SJCRH30 (cell line): ENCODE measurements around the gene MAST2. TPM values are rescaled to one million over a fixed set of nuclear protein-coding genes. Genes with fewer than 3 reads are reported as not detected.
"Not testable (repeated sequence)": the region's sequence is repeated elsewhere in the genome, so short reads cannot be mapped to it uniquely, and the experiment has no call there.

Experiments
- DNase-seq, 2 experiments: peaks; one replicate each; pipeline ENCODE4 v3.0.0-alpha.2; 2015 to 2020
- H3K27ac ChIP-seq: fragments of 250-450 bp; sonication (Bioruptor Pico); 2 replicates; pipeline ENCODE4 v1.5.1; 2020; ENCODE audit warnings: mild to moderate bottlenecking, moderate library complexity
- H3K27me3 ChIP-seq: fragments of 250-450 bp; sonication (Bioruptor Pico); 2 replicates; pipeline ENCODE4 v1.5.1; 2020; ENCODE audit warnings: mild to moderate bottlenecking, moderate library complexity
- H3K36me3 ChIP-seq: fragments of 250-450 bp; sonication (Bioruptor Pico); 2 replicates; pipeline ENCODE4 v1.5.1; 2020; ENCODE audit warnings: mild to moderate bottlenecking, moderate library complexity
- H3K4me1 ChIP-seq: fragments of 250-450 bp; sonication (Bioruptor Pico); 2 replicates; pipeline ENCODE4 v1.5.1; 2020; ENCODE audit warnings: mild to moderate bottlenecking, moderate library complexity
- H3K4me3 ChIP-seq: fragments of 250-450 bp; sonication (Bioruptor Pico); 2 replicates; pipeline ENCODE4 v1.5.1; 2020; ENCODE audit warnings: mild to moderate bottlenecking, moderate library complexity
- H3K9me3 ChIP-seq: fragments of 250-450 bp; sonication (Bioruptor Pico); replicated peaks from 2 replicates; pipeline ENCODE4 v1.5.1; 2020; ENCODE audit warnings: mild to moderate bottlenecking, moderate library complexity
- total RNA-seq: library from RNA; depleted of rRNA; stranded (reverse); fragments of >200 nt; shearing (Covaris generic); gene quantifications from 2 replicates; pipeline ENCODE4 v1.2.3, GENCODE V29; 2014

MAST2 gene
- total RNA-seq, 1 experiment from 2014 or later, result 46.5 TPM

DNA sequence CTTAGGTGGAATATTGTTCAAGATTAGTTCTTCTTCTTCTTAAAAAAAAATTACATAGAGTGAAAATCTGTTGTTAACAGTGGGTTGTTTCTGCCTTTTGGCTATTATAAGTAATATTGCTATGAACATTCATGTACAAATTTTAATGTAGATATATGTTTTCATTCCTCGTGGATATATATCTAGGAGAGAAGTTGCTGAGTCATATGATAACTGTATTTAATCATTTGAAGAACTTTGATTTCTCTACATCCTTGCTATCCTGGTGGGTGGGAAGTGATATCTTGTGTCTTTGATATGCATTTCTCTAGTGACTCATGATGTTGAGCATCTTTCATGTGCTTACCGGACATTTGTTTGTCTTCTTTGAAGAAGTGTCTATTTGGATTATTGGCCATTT is 29.9 kb downstream of the MAST2 start:
- DNase-seq, result no peak
- Histone ChIP-seq H3K4me3 (no peak overlapping the region), H3K27me3 (no peaks in the 10 kb centered on the region), H3K36me3 (peaks cover 32% of the 10 kb centered on the region), H3K27ac (no peak overlapping the region), H3K9me3 (no peaks in the 10 kb centered on the region), H3K4me1 (no peaks in the 10 kb centered on the region)

- H3K9me3 ChIP-seq, result no peaks in the 10 kb centered on the region
- no peaks in the 10 kb centered on the region for H3K27me3 ChIP-seq
- H3K27ac ChIP-seq, result no peak overlapping the region
- DNase-seq, result no peak
- H3K4me1 ChIP-seq, result no peaks in the 10 kb centered on the region
- no peak overlapping the region for H3K4me3 ChIP-seq
- peaks cover 30% of the 10 kb centered on the region for H3K36me3 ChIP-seq
Observed at GRCh38 chr1:45834689-45835088, 31.3 kb downstream of the MAST2 start.

DNA sequence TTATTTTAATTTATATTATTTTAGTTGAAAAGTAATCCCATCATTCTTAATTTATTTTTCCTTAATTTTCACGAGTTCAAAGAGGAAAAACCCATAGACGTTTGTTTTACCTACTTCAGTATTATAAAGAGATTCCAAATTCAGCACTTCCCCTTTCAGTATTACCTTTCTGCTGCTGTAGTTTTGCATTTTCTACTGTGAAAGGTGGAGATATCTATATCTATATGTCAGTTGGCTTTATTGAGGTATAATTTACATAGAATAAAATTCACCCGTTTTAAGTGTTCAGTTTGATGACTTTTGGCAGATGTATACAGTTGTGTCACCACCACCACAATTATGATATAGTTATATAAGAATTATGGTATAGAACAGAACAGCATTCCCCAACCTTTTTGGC is 33.0 kb downstream of the MAST2 start:
- no peak overlapping the region for H3K27ac ChIP-seq
- H3K4me3 ChIP-seq, result no peak overlapping the region
- no peak for DNase-seq
- peaks cover 24% of the 10 kb centered on the region for H3K36me3 ChIP-seq
- no peaks in the 10 kb centered on the region for H3K27me3 ChIP-seq
- H3K4me1 ChIP-seq, result no peaks in the 10 kb centered on the region
- H3K9me3 ChIP-seq, result no peaks in the 10 kb centered on the region

GRCh38 chr1:45836861-45837260 is 33.4 kb downstream of the MAST2 start:
- H3K27ac ChIP-seq, H3K9me3 ChIP-seq, DNase-seq, H3K4me3 ChIP-seq, H3K4me1 ChIP-seq, H3K27me3 ChIP-seq: not testable (repeated sequence)
- H3K36me3 ChIP-seq, result peaks cover 22% of the 10 kb centered on the region

DNA sequence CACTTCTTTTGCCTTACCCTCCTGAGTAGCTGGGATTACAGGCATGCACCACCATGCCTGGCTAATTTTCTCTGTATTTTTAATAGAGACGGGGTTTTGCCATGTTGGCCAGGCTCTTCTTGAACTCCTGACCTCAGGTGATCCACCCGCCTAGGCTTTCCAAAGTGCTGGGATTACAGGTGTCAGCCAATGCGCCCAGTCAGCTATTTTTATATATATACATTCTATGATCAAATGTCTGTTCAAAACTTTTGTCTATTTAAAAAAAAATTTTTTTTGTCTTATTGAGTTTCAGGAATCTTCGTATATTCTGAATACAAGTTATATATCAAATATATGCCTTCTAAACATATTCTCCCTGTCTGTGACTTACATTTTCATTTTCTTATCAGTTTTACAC is 34.9 kb downstream of the MAST2 start:
- not testable (repeated sequence) for H3K9me3 ChIP-seq, H3K27ac ChIP-seq, H3K4me1 ChIP-seq, H3K4me3 ChIP-seq, H3K27me3 ChIP-seq, DNase-seq
- peaks cover 12% of the 10 kb centered on the region for H3K36me3 ChIP-seq

- no peak for DNase-seq
- Histone ChIP-seq H3K4me3 (no peak overlapping the region), H3K4me1 (no peaks in the 10 kb centered on the region), H3K36me3 (peaks cover 8% of the 10 kb centered on the region), H3K27ac (no peak overlapping the region), H3K9me3 (no peaks in the 10 kb centered on the region), H3K27me3 (no peaks in the 10 kb centered on the region)
Observed at GRCh38 chr1:45840704-45841103, 37.3 kb downstream of the MAST2 start.

GRCh38 chr1:45842786-45843185 is 39.4 kb downstream of the MAST2 start:
- peaks cover 4% of the 10 kb centered on the region; the same call in 1 of the 2 replicates for H3K36me3 ChIP-seq
- H3K4me1 ChIP-seq, result no peaks in the 10 kb centered on the region
- H3K9me3 ChIP-seq, result no peaks in the 10 kb centered on the region
- no peak overlapping the region for H3K4me3 ChIP-seq
- no peak overlapping the region for H3K27ac ChIP-seq
- no peak for DNase-seq
- H3K27me3 ChIP-seq, result no peaks in the 10 kb centered on the region

GRCh38 chr1:45843474-45843905 is 40.1 kb downstream of the MAST2 start:
- H3K27ac ChIP-seq, result no peak overlapping the region
- H3K4me3 ChIP-seq, result no peak overlapping the region
- no peak for DNase-seq
- H3K36me3 ChIP-seq, result peaks cover 4% of the 10 kb centered on the region; the same call in 1 of the 2 replicates
- H3K27me3 ChIP-seq, result no peaks in the 10 kb centered on the region
- no peaks in the 10 kb centered on the region for H3K9me3 ChIP-seq
- H3K4me1 ChIP-seq, result no peaks in the 10 kb centered on the region

DNA sequence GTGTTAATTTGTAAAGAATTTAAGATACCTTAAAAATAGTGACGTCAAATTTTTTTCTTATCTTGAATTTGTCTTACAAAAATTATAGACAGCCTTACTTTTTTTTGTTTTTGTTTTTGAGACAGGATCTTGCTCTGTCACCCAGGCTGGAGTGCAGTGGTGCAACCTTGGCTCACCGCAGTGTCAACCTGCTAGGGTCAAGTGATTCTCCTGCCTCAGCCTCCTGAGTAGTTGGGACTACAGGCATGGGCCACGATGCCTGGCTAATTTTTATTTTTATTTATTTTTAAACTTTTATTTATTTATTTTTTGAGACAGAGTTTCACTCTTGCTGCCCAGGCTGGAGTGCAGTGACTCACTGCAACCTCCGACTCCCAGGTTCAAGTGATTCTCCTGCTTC is 40.6 kb downstream of the MAST2 start:
- H3K27me3 ChIP-seq, H3K27ac ChIP-seq, H3K4me3 ChIP-seq, H3K9me3 ChIP-seq, DNase-seq, H3K4me1 ChIP-seq, H3K36me3 ChIP-seq: not testable (repeated sequence)

DNA sequence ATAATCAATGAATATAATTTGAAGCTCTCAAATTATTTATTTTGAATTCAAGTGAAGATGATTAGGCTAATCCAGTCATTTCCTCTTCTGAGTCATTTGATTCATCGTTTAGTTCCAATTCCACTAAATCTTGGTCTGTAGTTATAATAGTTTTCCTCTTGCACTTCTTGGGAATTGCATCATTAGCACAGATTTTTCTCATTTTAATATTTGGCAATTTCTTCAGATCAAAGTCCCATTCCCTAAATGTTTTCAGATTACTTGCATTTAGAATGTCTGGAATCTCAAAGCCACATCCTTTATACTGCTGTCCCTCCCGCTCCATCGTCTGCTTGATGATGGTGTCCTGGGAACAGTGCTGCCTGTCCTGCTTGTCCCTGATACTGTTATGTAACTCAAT is 43.5 kb downstream of the MAST2 start:
- no peak overlapping the region for H3K27ac ChIP-seq
- no peak for DNase-seq

GRCh38 chr1:45848097-45848496 is 44.7 kb downstream of the MAST2 start:
- H3K27me3 ChIP-seq, result no peaks in the 10 kb centered on the region
- H3K36me3 ChIP-seq, result peaks cover 4% of the 10 kb centered on the region; the same call in 1 of the 2 replicates
- H3K4me1 ChIP-seq, result no peaks in the 10 kb centered on the region
- H3K4me3 ChIP-seq, result no peak overlapping the region
- peaks cover 4% of the 10 kb centered on the region for H3K9me3 ChIP-seq
- no peak overlapping the region for H3K27ac ChIP-seq
- no peak for DNase-seq

More for the DNA sequence above, 43.5 kb downstream of the MAST2 start:
- no peaks in the 10 kb centered on the region for H3K4me1 ChIP-seq
- H3K36me3 ChIP-seq, result peaks cover 4% of the 10 kb centered on the region; the same call in 1 of the 2 replicates
- H3K9me3 ChIP-seq, result peaks cover 4% of the 10 kb centered on the region
- no peaks in the 10 kb centered on the region for H3K27me3 ChIP-seq
- no peak overlapping the region for H3K4me3 ChIP-seq

- Histone ChIP-seq H3K27ac (no peak overlapping the region), H3K27me3 (no peaks in the 10 kb centered on the region)
- no peak for DNase-seq
Observed at GRCh38 chr1:45848714-45849113, 45.3 kb downstream of the MAST2 start.

GRCh38 chr1:45850017-45850416 is 46.6 kb downstream of the MAST2 start:
- H3K27me3 ChIP-seq, result no peaks in the 10 kb centered on the region
- no peaks in the 10 kb centered on the region for H3K4me1 ChIP-seq
- DNase-seq, result no peak
- no peak overlapping the region for H3K4me3 ChIP-seq
- no peak overlapping the region for H3K27ac ChIP-seq
- peaks cover 4% of the 10 kb centered on the region; the same call in 1 of the 2 replicates for H3K36me3 ChIP-seq
- peaks cover 4% of the 10 kb centered on the region for H3K9me3 ChIP-seq

More at GRCh38 chr1:45848714-45849113, 45.3 kb downstream of the MAST2 start:
- Histone ChIP-seq H3K4me3 (no peak overlapping the region), H3K9me3 (peaks cover 4% of the 10 kb centered on the region), H3K36me3 (peaks cover 4% of the 10 kb centered on the region; the same call in 1 of the 2 replicates), H3K4me1 (no peaks in the 10 kb centered on the region)

GRCh38 chr1:45854724-45855123 is 51.3 kb downstream of the MAST2 start:
- no peak overlapping the region for H3K27ac ChIP-seq
- H3K9me3 ChIP-seq, result peaks cover 4% of the 10 kb centered on the region
- H3K4me3 ChIP-seq, result no peak overlapping the region
- no peak for DNase-seq
- no peaks in the 10 kb centered on the region for H3K27me3 ChIP-seq
- H3K4me1 ChIP-seq, result no peaks in the 10 kb centered on the region
- 0 out of 2 replicates have a peak, but pooled peaks cover 4% of the 10 kb centered on the region for H3K36me3 ChIP-seq

- Histone ChIP-seq H3K4me1 (no peaks in the 10 kb centered on the region), H3K4me3 (no peak overlapping the region), H3K27me3 (no peaks in the 10 kb centered on the region), H3K9me3 (no peaks in the 10 kb centered on the region), H3K36me3 (0 out of 2 replicates have a peak, but pooled peaks cover 4% of the 10 kb centered on the region), H3K27ac (no peak overlapping the region)
- DNase-seq, result no peak
Observed at GRCh38 chr1:45857101-45857700, 53.8 kb downstream of the MAST2 start.
